Ishikawa (cell line): ENCODE measurements around the gene PHF21A.

ENCODE experiments used
- EP300 ChIP-seq: IDR thresholded peaks from 2 replicates; pipeline ENCODE4 v1.6.1; 2012; ENCODE audit warnings: borderline replicate concordance
- FOXM1 ChIP-seq: IDR thresholded peaks from 2 replicates; pipeline ENCODE4 v1.6.1; 2012; ENCODE audit warnings: low read depth, borderline replicate concordance
- NFIC ChIP-seq: IDR thresholded peaks from 2 replicates; pipeline ENCODE4 v1.6.1; 2012
- RAD21 ChIP-seq: IDR thresholded peaks from 2 replicates; pipeline ENCODE4 v1.6.1; 2012; ENCODE audit warnings: low read depth
- TAF1 ChIP-seq: IDR thresholded peaks from 2 replicates; pipeline ENCODE4 v1.6.1; 2012; ENCODE audit warnings: low read depth, mild to moderate bottlenecking
- TEAD4 ChIP-seq: IDR thresholded peaks from 2 replicates; pipeline ENCODE4 v1.6.1; 2012
- YY1 ChIP-seq: IDR thresholded peaks from 2 replicates; pipeline ENCODE4 v1.6.1; 2012; ENCODE audit warnings: low read depth
- ZBTB7A ChIP-seq: IDR thresholded peaks from 2 replicates; pipeline ENCODE4 v1.6.1; 2012; ENCODE audit warnings: low read depth
- TF ChIP-seq, protein P1 (sequence below): IDR thresholded peaks from 2 replicates; pipeline ENCODE4 v1.6.1; 2012; ENCODE audit warnings: low read depth, mild to moderate bottlenecking

DNA sequence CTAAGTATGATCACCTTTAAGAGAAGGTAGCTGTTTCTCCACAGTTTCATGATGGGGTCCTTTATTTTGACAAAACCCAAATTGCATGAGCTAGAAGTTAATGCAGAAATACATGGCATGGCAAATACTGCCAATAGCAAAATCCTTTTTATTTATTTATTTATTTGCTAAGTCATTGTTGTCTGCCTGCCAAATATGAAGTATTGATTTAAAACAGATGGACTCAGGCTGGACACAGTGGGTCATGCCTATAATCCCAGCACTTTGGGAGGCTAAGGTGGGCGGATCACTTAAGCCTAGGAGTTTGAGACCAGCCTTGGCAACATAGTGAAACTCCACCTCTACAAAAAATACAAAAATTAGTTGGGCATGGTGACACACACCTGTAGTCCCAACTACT is 146.4 kb downstream of the PHF21A start:
- no peak for TF ChIP-seq FOXM1
- TF ChIP-seq ZBTB7A = no peak
- TF ChIP-seq TAF1 = no peak
- no peak for TF ChIP-seq YY1
- TF ChIP-seq RAD21 = no peak
- TF ChIP-seq NFIC = no peak
- TF ChIP-seq TEAD4 = no peak
- TF ChIP-seq, protein P1, sequence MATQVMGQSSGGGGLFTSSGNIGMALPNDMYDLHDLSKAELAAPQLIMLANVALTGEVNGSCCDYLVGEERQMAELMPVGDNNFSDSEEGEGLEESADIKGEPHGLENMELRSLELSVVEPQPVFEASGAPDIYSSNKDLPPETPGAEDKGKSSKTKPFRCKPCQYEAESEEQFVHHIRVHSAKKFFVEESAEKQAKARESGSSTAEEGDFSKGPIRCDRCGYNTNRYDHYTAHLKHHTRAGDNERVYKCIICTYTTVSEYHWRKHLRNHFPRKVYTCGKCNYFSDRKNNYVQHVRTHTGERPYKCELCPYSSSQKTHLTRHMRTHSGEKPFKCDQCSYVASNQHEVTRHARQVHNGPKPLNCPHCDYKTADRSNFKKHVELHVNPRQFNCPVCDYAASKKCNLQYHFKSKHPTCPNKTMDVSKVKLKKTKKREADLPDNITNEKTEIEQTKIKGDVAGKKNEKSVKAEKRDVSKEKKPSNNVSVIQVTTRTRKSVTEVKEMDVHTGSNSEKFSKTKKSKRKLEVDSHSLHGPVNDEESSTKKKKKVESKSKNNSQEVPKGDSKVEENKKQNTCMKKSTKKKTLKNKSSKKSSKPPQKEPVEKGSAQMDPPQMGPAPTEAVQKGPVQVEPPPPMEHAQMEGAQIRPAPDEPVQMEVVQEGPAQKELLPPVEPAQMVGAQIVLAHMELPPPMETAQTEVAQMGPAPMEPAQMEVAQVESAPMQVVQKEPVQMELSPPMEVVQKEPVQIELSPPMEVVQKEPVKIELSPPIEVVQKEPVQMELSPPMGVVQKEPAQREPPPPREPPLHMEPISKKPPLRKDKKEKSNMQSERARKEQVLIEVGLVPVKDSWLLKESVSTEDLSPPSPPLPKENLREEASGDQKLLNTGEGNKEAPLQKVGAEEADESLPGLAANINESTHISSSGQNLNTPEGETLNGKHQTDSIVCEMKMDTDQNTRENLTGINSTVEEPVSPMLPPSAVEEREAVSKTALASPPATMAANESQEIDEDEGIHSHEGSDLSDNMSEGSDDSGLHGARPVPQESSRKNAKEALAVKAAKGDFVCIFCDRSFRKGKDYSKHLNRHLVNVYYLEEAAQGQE = no peak
- TF ChIP-seq EP300 = no peak
